ENCODE data around the gene LIN7B. TPM values are rescaled to one million over a fixed set of nuclear protein-coding genes. Genes with fewer than 3 reads are reported as not detected.

LIN7B gene
- total and polyA plus RNA-seq, 2 of the 13 experiments (the other 11 are each of a cell fraction or from before 2014, with no cell fraction given), result 5.3 to 7.6 TPM

DNA sequence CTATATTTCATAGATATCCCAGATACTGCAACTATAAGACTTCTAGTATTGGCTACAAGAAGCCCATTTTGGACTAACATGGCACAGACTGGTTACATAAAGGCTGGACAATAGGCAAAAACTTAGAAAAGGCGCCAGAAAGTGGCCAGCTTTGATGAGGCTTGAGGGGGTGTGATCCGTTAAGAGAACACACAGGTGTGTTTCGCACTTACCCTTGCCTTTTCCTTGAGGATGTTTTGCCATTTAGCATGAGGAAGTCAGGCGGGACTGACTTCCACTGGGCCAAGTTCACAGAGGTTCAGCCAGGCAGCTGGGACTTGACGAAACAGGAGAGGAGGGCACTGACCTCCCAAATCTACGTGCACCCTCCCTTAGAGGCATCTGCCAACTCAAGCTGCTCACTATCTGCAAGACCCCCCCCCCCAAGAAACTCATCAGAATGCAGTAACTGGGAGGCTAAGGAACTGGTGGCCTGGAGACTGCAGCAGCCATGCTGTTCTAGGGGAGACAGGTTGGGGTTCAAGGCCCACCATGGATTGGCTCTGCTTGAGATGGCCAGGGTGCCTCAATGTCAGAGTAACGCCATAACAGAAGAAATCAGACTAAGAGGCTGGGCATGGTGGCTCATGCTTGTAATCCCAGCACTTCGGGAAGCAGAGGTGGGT is 4.5 kb upstream of the LIN7B start (continued):
- TF ChIP-seq, protein P1, sequence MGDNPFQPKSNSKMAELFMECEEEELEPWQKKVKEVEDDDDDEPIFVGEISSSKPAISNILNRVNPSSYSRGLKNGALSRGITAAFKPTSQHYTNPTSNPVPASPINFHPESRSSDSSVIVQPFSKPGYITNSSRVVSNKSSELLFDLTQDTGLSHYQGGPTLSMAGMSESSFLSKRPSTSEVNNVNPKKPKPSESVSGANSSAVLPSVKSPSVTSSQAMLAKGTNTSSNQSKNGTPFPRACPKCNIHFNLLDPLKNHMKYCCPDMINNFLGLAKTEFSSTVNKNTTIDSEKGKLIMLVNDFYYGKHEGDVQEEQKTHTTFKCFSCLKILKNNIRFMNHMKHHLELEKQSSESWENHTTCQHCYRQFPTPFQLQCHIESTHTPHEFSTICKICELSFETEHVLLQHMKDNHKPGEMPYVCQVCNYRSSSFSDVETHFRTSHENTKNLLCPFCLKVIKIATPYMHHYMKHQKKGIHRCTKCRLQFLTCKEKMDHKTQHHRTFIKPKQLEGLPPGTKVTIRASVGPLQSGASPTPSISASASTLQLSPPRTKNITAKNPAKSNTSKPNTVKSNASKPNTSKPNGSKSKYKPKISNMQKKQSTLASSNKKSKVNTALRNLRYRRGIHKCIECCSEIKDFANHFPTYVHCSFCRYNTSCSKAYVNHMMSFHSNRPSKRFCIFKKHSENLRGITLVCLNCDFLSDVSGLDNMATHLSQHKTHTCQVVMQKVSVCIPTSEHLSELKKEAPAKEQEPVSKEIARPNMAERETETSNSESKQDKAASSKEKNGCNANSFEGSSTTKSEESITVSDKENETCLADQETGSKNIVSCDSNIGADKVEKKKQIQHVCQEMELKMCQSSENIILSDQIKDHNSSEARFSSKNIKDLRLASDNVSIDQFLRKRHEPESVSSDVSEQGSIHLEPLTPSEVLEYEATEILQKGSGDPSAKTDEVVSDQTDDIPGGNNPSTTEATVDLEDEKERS (CRISPR knock-in tag; IDR thresholded peaks at IDR 0.05), result no peak
- TF ChIP-seq XBP1 (CRISPR knock-in tag; IDR thresholded peaks at IDR 0.05), result no peak
- TF ChIP-seq, protein P2, sequence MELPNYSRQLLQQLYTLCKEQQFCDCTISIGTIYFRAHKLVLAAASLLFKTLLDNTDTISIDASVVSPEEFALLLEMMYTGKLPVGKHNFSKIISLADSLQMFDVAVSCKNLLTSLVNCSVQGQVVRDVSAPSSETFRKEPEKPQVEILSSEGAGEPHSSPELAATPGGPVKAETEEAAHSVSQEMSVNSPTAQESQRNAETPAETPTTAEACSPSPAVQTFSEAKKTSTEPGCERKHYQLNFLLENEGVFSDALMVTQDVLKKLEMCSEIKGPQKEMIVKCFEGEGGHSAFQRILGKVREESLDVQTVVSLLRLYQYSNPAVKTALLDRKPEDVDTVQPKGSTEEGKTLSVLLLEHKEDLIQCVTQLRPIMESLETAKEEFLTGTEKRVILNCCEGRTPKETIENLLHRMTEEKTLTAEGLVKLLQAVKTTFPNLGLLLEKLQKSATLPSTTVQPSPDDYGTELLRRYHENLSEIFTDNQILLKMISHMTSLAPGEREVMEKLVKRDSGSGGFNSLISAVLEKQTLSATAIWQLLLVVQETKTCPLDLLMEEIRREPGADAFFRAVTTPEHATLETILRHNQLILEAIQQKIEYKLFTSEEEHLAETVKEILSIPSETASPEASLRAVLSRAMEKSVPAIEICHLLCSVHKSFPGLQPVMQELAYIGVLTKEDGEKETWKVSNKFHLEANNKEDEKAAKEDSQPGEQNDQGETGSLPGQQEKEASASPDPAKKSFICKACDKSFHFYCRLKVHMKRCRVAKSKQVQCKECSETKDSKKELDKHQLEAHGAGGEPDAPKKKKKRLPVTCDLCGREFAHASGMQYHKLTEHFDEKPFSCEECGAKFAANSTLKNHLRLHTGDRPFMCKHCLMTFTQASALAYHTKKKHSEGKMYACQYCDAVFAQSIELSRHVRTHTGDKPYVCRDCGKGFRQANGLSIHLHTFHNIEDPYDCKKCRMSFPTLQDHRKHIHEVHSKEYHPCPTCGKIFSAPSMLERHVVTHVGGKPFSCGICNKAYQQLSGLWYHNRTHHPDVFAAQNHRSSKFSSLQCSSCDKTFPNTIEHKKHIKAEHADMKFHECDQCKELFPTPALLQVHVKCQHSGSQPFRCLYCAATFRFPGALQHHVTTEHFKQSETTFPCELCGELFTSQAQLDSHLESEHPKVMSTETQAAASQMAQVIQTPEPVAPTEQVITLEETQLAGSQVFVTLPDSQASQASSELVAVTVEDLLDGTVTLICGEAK (IDR thresholded peaks at IDR 0.05), result no peak
- TF ChIP-seq, protein P2 (CRISPR knock-in tag; IDR thresholded peaks at IDR 0.05), result no peak

Measured in HepG2 (cell line).